K562 (cell line): Measurements from ENCODE around the gene CREB3L2. TPM values are rescaled to one million over a fixed set of nuclear protein-coding genes. Genes with fewer than 3 reads are reported as not detected.

ENCODE experiments used
- ARNT ChIP-seq, 2 experiments: fragments of 450-650 bp; IDR thresholded peaks; 2 replicates each; pipeline ENCODE4 v1.6.1; 2016; ENCODE audit warnings: mild to moderate bottlenecking in 1 of 2
- CBX1 ChIP-seq: sonication (generic); IDR thresholded peaks from 2 replicates; pipeline ENCODE4 v1.6.1; 2016; ENCODE audit warnings: antibody characterized with exemption, low read depth, mild to moderate bottlenecking
- CHAMP1 ChIP-seq: fragments of 450-650 bp; IDR thresholded peaks from 2 replicates; pipeline ENCODE4 v1.6.1; 2016; ENCODE audit warnings: mild to moderate bottlenecking
- CREB3L1 ChIP-seq: fragments of 450-650 bp; IDR thresholded peaks from 2 replicates; pipeline ENCODE4 v1.6.1; 2014; ENCODE audit warnings: low read depth, mild to moderate bottlenecking, moderate library complexity, borderline replicate concordance
- DIDO1 ChIP-seq: fragments of 450-650 bp; IDR thresholded peaks from 2 replicates; pipeline ENCODE4 v1.6.1; 2016; ENCODE audit warnings: low read depth, missing biosample characterization, missing genetic modification characterization
- ERF ChIP-seq: fragments of 450-650 bp; formaldehyde crosslinking; IDR thresholded peaks from 2 replicates; pipeline ENCODE4 v1.4.0; 2020; ENCODE audit warnings: mild to moderate bottlenecking, mixed read lengths
- EWSR1 ChIP-seq: fragments of 450-650 bp; IDR thresholded peaks from 2 replicates; pipeline ENCODE4 v1.6.1; 2018; ENCODE audit warnings: borderline replicate concordance, mild to moderate bottlenecking, low read depth, moderate library complexity; ENCODE audit not compliant: partially characterized antibody
- HOXB6 ChIP-seq: fragments of 250-450 bp; sonication (Bioruptor Pico); IDR thresholded peaks from 2 replicates; pipeline ENCODE4 v1.5.1; 2022; ENCODE audit warnings: mild to moderate bottlenecking, borderline replicate concordance
- NBN ChIP-seq: fragments of 450-650 bp; IDR thresholded peaks from 2 replicates; pipeline ENCODE4 v1.6.1; 2016; ENCODE audit warnings: low read depth, mild to moderate bottlenecking
- PHB ChIP-seq: fragments of 250-450 bp; sonication (Bioruptor Pico); IDR thresholded peaks from 2 replicates; pipeline ENCODE4 v1.5.0; 2021
- PKNOX1 ChIP-seq: fragments of 450-650 bp; IDR thresholded peaks from 2 replicates; pipeline ENCODE4 v1.6.1; 2016
- POLR2A ChIP-seq: fragments of 450-650 bp; conservative IDR thresholded peaks from 2 replicates; pipeline ENCODE4 v1.6.1; 2016
- RBM34 ChIP-seq: fragments of 200-400 bp; formaldehyde crosslinking; IDR thresholded peaks from 2 replicates; pipeline ENCODE4 v1.6.1; 2018; ENCODE audit warnings: low read length, borderline replicate concordance; ENCODE audit not compliant: insufficient read depth
- U2AF2 ChIP-seq: fragments of 200-400 bp; formaldehyde crosslinking; optimal IDR thresholded peaks from 2 replicates; pipeline ENCODE3; 2017; ENCODE audit warnings: low read depth, mild to moderate bottlenecking, low read length
- ZBTB5 ChIP-seq: fragments of 450-650 bp; IDR thresholded peaks from 2 replicates; pipeline ENCODE4 v1.6.1; 2017; ENCODE audit warnings: antibody characterized with exemption
- ZC3H4 ChIP-seq: sonication (generic); formaldehyde crosslinking; IDR thresholded peaks from 2 replicates; pipeline ENCODE4 v1.9.0; 2021; ENCODE audit warnings: missing genetic modification reagents, borderline replicate concordance
- ZNF143 ChIP-seq: sonication (generic); formaldehyde crosslinking; IDR thresholded peaks from 2 replicates; pipeline ENCODE4 v1.9.0; 2022; ENCODE audit warnings: mild to moderate bottlenecking, missing genetic modification reagents
- ZNF239 ChIP-seq: fragments of 250-450 bp; sonication (Bioruptor Pico); IDR thresholded peaks from 2 replicates; pipeline ENCODE4 v1.4.0; 2020; ENCODE audit warnings: mild to moderate bottlenecking
- ZNF395 ChIP-seq: fragments of 200-800 bp; sonication (Bioruptor generic); IDR thresholded peaks from 2 replicates; pipeline ENCODE4 v1.6.1; 2017; ENCODE audit warnings: missing genetic modification characterization, missing compliant biosample characterization
- ZNF511 ChIP-seq: sonication (generic); formaldehyde crosslinking; IDR thresholded peaks from 2 replicates; pipeline ENCODE4 v1.8.0; 2022; ENCODE audit warnings: mild to moderate bottlenecking, missing genetic modification reagents
- ZNF785 ChIP-seq: fragments of 250-450 bp; sonication (Bioruptor Pico); IDR thresholded peaks from 2 replicates; pipeline ENCODE4 v1.4.0; 2020; ENCODE audit warnings: mild to moderate bottlenecking
- polyA plus RNA-seq, 8 experiments: library from polyadenylated mRNA; depleted of rRNA in 4 of 8; stranded (reverse) in 5 of 8; unstranded in 3 of 8; fragments of >200 nt; fragmentation: Nextera tagmentation in 2 of 8; fragmentation: Illumina TruSeq in 1 of 8; extraction: Ambion mirVana in 2 of 8; extraction: Trizol in 1 of 8; gene quantifications; 2 replicates each; pipeline versions ENCODE4 v1.2.1 to v1.2.3, GENCODE V29; 2011 to 2014; ENCODE audit warnings: inconsistent platforms in 1 of 8, missing spikeins in 1 of 8
- total RNA-seq, 7 experiments: library from RNA; depleted of rRNA in 6 of 7; stranded (reverse); fragments of >200 nt in 6 of 7; fragmentation: Illumina TruSeq in 2 of 7; extraction: Trizol in 2 of 7; gene quantifications; 2 replicates each; pipeline versions ENCODE4 v1.2.1 to v1.2.3, GENCODE V29; 2011 to 2021; ENCODE audit warnings: low replicate concordance in 1 of 7

CREB3L2 gene
- total and polyA plus RNA-seq, 9 of the 15 experiments (the other 6 are each of a cell fraction or from before 2014, with no cell fraction given): 7.1 to 45.6 (median 15.8) TPM

- TF ChIP-seq EWSR1 (no peak), NBN (peak; percentile 48; the same call in 1 of the 2 replicates), ZNF395 (CRISPR knock-in tag) (peak; percentile 80; the same call in 1 of the 2 replicates), CBX1 (no peak), ZNF511 (CRISPR knock-in tag) (no peak), PHB (CRISPR knock-in tag) (no peak), POLR2A (no peak), ZNF785 (no peak), U2AF2 (no peak), ZNF239 (CRISPR knock-in tag) (0 out of 2 replicates have a peak, but pooled peaks have one; percentile 19), DIDO1 (tag) (no peak), ZC3H4 (no peak), ARNT (IDR thresholded peaks at IDR 0.05) (no peak), CREB3L1 (0 out of 2 replicates have a peak, but pooled peaks have one; percentile 37), HOXB6 (CRISPR knock-in tag) (no peak), PKNOX1 (no peak), CHAMP1 (0 out of 2 replicates have a peak, but pooled peaks have one; percentile 9), RBM34 (no peak), ZNF143 (no peak), ZBTB5 (no peak), ERF (CRISPR knock-in tag) (no peak)
Observed at GRCh38 chr7:137996386-137996851, 5.5 kb downstream of the CREB3L2 start (continued).
